ENCODE measurements around the gene NCAPD2. TPM values are rescaled to one million over a fixed set of nuclear protein-coding genes. Genes with fewer than 3 reads are reported as not detected.
"Not testable (repeated sequence)": the region's sequence is repeated elsewhere in the genome, so short reads cannot be mapped to it uniquely, and the experiment has no call there.

NCAPD2 gene
- polyA plus RNA-seq, 4 donors = 48.2 to 73.2 (median 63.9) TPM

DNA sequence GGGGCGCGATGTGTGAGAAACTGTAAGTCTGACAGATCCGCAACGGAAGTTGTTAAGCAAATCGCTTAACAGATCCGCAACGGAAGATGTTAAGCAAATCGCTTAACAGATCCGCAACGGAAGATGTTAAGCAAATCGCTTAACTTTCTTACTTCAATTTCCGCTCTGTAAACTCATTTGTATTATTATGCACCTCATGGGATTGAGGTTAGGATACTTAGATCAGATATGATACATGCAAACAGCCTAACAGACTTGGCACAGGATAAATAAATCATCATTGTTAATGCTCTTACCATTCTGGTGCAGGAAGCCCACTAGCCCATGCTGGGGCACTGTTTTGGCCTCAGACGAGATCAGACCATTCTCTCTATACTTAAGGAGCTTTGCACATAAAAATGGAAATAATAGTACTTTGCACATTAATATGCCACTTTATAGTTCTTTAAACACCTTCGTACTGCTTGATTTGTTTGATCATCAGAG lies 399 bp downstream of the NCAPD2 start:
- DNase-seq (ENCODE audit: low read depth in 4 of 4, low spot score in 2 of 4) = no peak

DNA sequence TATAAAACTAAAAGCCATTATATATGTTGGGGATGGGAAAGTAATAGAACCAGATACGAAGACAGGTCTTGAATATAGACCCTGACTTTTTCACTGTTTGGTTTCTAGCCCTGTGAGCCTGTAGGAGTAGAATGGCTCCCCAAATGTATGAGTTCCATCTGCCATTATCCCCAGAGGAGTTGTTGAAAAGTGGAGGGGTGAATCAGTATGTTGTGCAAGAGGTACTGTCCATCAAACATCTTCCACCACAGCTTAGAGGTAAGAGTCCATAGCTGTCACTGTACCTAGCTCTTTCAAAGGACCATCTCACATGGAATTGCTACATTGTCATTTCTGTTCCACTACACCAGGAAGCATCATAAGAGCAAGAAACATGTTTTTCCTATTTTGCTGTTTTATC lies 1.1 kb downstream of the NCAPD2 start:
- DNase-seq (ENCODE audit: low read depth in 4 of 4, low spot score in 2 of 4) = no peak

DNA sequence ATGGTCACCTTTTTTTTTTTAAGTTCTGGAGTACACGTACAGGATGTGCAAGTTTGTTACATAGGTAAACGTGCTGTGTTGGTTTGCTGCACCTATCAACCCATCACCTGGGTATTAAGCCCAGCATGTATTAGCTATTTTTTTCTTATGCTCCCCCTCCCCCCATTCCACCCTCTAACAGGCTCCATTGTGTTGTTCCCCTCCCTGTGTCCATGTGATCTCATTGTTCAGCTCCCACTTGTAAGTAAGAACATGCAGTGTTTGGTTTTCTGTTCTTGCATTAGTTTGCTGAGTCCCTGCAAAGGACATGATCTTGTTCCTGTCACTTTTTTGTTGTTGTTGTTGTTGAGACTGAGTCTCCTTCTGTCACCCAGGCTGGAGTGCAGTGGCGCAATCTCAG lies 3.4 kb downstream of the NCAPD2 start:
- DNase-seq (ENCODE audit: low read depth in 4 of 4, low spot score in 2 of 4) = not testable (repeated sequence)

DNA sequence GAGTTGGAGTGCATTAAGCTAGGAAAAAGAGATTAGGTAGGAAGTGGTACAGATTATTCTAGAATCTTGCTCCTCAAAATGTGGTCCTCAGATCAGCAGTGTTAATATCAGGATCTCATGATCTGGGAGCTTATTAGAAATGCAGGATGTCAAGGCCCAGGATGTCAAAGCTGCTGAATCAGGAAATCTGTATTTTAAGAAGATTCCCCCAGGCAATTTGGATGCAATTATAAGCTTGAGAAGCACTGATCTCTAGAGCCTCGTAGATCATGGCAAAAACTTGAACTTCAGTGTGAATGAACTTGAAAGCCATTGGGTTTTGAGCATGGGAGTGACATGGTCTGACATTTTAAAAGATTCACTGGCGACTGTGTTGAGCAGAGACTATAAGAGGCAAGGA lies 6.6 kb downstream of the NCAPD2 start:
- DNase-seq (ENCODE audit: low read depth in 4 of 4, low spot score in 2 of 4) = no peak

DNA sequence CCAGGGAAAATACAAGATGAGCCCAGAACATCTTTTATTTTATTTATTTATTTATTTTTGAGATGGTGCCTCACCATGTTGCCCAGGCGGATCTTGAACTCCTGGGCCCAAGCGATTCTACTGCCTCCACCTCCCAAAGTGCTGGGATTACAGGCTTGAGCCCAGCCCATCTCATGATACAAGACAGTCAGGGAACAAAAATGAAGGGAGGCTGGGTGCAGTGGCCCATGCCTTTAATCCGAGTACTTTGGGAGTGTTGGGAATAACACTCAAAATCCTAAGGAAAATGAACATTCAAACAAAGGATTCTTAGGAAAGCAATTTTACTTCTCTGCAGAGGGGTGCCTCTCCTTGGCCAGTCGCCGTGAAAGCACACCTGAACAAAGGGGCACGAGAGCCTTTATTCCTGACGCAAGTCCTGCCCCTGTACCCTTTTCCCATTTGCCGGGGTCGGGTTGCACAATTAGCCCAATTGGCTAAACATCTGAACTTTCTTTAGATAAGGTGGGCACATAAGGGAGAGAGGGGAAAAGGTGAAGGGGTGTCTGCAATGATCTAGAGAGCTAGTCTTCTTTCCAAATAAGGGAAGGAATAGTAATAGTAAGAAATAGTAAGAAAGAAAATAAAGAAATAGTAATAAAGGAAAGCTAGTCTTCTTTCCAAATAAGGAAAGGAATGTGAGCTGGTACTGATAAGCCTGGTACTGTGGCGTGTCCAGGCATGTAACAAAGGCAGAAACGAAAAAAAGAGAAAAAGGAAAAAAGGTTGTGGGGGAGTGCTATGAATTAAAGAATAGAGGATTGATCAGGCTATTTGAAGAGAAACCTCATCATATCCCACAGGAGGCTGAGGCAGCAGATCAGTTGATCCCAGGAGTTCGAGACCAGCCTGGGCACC lies 13.4 kb downstream of the NCAPD2 start:
- no peak for DNase-seq (ENCODE audit: low read depth in 4 of 4, low spot score in 2 of 4)

DNA sequence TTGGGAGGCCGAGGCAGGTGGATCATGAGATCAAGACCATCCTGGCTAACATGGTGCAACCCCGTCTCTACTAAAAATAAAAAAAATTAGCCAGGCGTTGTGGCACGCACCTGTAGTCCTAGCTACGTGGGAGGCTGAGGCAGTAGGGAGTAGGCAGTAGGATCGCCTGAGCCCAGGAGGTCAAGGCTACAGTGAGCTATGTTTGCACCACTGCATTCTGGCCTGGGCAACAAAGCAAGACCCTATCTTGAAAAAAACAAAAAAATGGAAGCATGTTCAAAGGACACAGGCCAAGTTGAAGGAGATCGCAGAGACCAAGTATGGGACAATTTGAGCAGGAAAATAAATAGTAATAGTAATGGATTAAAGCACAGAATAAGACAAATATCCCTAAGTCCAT lies 14.2 kb downstream of the NCAPD2 start:
- DNase-seq (ENCODE audit: low read depth in 4 of 4, low spot score in 2 of 4) = no peak

DNA sequence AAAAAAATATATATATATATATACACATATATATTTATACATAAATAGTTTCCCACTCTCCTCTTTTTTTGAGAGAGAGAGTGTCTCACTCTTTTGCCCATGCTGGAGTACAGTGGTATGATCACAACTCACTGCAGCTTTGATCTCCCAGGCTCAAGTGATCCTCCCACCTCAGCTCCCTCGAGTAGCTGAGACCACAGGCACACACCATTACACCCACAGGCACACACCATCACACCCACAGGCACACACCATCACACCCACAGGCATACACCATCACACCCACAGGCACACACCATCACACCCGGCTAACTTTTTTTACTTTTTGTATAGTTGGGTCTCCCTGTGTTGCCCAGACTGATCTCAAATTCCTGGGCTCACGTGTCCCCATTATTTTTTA lies 26.3 kb downstream of the NCAPD2 start:
- DNase-seq (ENCODE audit: low read depth in 4 of 4, low spot score in 2 of 4) = no peak

DNA sequence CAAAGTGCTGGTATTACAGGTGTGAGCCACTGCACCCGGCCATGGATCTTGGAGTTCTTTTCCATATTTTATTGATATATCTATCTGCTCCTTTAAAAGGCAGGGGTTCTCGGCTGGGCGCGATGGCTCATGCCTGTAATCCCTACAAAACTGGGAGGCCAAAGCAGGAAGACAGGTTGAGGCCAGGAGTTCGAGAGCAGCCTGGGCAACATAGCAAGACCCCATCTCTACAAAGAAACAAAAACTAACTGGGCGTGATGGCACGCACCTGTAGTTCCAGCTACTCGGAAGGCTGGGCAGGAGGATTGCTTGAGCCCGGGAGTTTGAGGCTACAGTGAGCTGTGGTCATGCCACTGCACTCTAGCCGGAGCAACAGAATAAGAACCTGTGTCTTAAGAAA lies 28.3 kb downstream of the NCAPD2 start:
- DNase-seq (ENCODE audit: low read depth in 4 of 4, low spot score in 2 of 4) = no peak

DNA sequence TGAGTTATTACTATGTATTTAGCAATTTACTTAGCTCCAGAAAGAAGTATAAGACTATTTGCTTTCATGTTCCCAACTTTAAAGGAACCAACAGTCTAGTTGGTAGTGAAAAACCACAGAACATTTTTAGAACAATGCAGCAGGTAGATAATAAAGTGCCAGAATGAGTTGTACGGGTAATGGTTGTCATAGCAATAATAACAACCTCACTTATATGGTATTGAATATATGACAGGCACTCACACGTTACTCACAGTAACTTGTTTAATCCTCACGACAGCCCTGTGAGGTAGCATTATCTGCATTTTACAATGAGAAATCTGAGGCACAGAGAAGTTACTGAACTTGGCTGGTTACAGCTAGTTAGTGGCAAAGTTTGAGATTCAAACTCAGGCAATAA lies 29.8 kb downstream of the NCAPD2 start:
- DNase-seq (ENCODE audit: low read depth in 4 of 4, low spot score in 2 of 4) = no peak

DNA sequence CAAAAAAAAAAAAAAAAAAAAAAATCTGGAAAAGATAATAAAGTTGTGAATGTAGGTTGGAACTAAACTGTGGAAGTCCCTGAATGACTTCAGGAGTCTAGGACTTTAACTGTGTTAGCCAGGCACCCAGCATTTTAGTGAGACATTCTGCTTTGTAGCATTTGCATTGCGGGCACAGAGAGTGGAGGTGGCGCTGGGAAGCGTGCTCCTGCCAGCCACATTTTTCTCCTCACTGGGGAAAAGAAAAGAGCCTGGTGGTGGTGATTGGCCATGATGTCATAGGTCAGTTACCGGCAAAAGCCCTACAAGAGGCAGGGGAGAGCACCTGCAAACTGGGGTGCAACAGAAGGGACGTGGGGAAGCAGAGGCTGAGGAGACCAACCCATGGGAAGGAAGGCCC lies 30.7 kb downstream of the NCAPD2 start:
- no peak for DNase-seq (ENCODE audit: low read depth in 4 of 4, low spot score in 2 of 4)

DNA sequence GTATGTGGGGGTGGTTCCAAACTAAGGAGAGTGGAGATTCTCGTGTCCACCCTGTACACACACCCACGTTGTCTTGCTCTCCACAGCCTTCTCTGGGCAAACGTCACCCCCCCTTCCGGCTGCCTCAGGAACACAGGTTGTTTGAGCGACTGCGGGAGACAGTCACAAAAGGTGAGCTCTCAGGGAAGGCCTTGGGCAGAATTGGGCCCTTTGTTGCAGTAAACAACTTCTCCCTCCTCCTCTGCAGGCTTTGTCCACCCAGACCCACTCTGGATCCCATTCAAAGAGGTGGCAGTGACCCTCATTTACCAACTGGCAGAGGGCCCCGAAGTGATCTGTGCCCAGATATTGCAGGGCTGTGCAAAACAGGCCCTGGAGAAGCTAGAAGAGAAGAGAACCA lies 32.3 kb downstream of the NCAPD2 start:
- DNase-seq (ENCODE audit: low read depth in 4 of 4, low spot score in 2 of 4) = no peak

DNA sequence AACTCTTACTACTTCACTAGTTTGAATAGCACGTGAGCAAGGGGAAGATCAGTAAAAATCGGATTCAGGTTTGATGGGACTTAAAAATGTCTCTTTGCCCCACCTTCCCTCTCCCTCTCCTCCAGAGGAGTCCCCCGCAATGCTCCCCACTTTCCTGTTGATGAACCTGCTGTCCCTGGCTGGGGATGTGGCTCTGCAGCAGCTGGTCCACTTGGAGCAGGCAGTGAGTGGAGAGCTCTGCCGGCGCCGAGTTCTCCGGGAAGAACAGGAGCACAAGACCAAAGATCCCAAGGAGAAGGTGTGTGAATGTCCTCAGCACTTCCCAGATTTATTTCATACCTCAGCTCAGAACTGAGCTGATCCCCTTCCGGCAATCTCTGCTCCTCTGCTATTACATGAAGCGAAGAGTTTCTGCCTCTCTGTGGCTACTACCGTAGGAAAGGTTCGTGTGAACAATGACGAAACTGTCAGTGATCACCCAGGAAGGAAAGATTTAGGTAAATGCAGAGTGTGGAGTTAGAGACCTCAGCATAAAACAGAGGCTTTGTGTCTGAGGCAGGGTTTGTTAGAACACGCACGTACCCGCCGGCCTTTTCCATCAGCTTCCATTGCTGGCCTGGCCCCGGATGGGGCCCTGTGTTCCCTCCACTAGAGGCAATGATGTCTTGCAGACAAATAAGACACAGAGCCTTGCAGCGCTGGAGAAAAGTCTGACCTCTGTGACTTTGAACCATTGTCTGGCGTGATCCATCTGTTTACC lies 33.0 kb downstream of the NCAPD2 start:
- no peak for DNase-seq (ENCODE audit: low read depth in 4 of 4, low spot score in 2 of 4)

DNA sequence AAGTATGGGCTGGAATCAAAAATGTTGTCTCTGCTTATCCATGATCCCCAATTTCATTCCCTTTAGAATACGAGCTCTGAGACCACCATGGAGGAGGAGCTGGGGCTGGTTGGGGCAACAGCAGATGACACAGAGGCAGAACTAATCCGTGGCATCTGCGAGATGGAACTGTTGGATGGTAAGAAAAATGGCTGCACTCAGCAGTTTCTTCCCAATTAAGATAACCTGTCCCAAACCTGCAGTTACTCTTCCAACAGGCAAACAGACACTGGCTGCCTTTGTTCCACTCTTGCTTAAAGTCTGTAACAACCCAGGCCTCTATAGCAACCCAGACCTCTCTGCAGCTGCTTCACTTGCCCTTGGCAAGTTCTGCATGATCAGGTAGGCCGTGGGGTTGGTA lies 33.8 kb downstream of the NCAPD2 start:
- DNase-seq (ENCODE audit: low read depth in 4 of 4, low spot score in 2 of 4) = no peak

DNA sequence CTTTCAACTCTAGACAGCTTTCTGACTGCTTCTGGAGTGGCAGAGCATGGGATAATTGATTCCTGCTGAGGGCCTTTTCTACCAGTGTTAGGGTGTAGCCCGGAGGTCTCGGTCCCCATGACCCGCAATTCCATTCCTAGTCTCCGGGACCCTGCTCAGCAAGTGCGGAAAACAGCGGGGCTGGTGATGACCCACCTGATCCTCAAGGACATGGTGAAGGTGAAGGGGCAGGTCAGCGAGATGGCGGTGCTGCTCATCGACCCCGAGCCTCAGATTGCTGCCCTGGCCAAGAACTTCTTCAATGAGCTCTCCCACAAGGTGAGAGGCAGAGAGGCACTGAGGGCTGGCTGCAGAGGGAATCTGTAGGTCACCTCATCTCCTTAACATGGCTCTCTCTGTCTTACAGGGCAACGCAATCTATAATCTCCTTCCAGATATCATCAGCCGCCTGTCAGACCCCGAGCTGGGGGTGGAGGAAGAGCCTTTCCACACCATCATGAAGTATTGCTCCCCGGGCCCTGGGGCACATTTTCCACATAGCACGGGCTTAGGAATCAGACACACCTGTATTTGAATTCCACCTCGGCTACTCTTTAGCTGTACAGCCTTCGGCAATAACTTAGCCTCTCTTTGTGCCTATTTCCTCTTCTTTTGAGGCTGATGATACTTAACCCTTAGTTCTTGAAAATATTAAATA lies 34.8 kb downstream of the NCAPD2 start:
- no peak for DNase-seq (ENCODE audit: low read depth in 4 of 4, low spot score in 2 of 4)

DNA sequence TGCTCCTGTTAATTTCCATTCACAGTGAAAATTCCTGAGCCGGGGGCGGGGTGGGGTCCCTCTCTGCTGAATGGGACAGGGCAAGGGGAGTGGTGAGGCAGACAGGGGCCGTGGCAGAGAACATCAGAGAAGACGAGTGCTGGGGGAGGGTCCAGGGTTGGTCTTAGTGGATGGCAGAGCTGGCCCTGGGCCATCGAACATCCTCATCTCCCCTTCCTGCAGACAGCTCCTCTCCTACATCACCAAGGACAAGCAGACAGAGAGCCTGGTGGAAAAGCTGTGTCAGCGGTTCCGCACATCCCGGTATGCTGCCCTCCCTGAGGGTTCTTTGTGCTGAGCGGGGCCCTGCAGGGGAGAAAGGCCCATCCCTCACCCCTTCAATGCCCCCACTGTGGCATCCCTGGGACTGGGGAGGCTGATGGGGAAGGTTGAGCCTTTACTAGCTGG lies 35.4 kb downstream of the NCAPD2 start:
- no peak for DNase-seq (ENCODE audit: low read depth in 4 of 4, low spot score in 2 of 4)

DNA sequence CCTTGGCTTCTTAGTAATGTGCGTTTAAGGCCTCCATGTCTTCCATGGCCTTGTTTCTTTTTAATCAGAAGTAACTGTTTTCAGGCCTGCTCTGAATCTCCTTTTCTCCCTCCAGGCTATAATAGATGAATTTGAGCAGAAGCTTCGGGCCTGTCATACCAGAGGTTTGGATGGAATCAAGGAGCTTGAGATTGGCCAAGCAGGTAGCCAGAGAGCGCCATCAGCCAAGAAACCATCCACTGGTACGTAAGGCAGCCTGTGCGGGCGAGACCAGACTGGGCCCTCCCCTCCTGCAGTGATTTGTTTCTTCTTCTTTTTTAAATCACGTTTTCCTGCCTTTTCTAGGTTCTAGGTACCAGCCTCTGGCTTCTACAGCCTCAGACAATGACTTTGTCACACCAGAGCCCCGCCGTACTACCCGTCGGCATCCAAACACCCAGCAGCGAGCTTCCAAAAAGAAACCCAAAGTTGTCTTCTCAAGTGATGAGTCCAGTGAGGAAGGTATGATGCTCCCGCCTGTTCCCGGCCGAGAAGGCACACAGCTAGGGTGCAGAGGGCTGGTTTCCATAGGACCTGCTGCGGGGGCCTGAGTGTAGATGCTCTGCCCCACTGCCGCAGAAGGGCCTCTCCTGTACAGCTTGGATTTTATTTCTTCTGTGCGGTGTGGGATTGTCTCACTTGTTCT lies 36.8 kb downstream of the NCAPD2 start:
- no peak for DNase-seq (ENCODE audit: low read depth in 4 of 4, low spot score in 2 of 4)

DNA sequence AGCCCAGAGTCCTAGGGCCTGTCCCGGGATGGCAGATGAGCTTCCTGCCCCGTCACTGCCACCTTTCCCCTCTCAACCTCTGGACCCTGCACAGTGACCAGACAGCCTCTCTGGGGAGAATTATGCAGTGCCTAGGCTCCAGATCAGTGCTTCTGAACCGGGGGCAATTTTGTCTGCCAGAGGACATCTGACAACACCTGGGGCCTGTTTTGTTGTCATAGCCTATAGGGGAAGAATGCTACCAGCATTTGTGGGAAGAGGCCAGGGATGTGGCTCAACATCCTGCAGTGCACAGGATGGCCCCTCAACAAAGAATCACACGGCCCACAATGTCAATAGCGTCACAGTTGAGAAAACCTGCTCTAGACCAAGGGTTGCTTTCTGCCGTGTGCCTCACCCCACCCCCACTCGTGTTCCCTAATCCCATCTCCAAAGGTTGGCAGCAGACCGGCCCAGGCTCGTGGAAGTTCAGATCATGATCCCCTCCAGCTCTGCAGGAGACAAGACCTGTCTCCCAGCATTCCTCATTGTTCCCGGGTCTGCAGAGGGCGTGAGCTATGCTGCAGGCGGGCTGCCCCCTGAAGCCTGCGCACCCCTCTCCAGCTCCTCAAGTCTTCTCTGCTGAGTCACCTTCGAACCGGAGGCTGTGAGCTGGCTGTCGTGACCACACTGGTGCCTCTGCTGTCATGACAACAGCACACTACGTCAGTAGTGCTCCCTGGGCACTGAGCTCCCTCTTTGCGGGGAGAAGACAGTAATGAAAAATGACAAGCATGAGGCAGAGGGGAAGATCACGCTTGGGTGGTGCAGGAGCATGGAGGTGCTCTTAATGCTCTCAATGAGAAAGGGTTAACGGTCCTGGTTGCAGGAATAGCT lies 38.4 kb downstream of the NCAPD2 start:
- DNase-seq (ENCODE audit: low read depth in 4 of 4, low spot score in 2 of 4) = no peak

DNA sequence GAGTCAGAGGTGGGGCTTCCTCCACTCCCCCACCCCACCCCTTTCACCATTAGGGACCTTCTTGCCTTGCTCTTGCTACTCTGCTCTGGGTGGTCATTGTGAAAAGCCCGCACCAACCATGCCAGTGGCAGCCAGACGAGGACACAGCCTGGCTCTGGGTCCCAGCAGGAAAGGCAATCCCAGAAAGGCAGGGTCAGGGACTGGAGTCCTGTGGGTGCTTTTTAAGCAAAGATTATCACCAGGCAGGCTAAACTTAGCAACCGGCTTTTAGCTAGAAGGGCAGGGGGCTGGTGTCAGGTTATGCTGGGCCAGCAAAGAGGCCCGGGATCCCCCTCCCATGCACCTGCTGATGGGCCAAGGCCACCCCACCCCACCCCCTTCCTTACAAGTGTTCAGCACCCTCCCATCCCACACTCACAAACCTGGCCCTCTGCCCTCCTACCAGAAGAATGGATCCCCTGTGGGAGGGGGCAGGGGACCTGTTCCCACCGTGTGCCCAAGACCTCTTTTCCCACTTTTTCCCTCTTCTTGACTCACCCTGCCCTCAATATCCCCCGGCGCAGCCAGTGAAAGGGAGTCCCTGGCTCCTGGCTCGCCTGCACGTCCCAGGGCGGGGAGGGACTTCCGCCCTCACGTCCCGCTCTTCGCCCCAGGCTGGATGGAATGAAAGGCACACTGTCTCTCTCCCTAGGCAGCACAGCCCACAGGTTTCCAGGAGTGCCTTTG lies 39.2 kb downstream of the NCAPD2 start:
- DNase-seq (ENCODE audit: low read depth in 4 of 4, low spot score in 2 of 4) = no peak

DNA sequence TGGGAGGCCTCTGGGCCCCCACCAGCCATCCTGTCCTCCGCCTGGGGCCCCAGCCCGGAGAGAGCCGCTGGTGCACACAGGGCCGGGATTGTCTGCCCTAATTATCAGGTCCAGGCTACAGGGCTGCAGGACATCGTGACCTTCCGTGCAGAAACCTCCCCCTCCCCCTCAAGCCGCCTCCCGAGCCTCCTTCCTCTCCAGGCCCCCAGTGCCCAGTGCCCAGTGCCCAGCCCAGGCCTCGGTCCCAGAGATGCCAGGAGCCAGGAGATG lies 39.7 kb downstream of the NCAPD2 start:
- DNase-seq (ENCODE audit: low read depth in 4 of 4, low spot score in 2 of 4) = peak in 1 of 4 donors; percentile 69

All from left renal cortex interstitium (tissue), 4 donors.